Measurements from ENCODE around the gene PFN4.

PFN4 gene

DNA sequence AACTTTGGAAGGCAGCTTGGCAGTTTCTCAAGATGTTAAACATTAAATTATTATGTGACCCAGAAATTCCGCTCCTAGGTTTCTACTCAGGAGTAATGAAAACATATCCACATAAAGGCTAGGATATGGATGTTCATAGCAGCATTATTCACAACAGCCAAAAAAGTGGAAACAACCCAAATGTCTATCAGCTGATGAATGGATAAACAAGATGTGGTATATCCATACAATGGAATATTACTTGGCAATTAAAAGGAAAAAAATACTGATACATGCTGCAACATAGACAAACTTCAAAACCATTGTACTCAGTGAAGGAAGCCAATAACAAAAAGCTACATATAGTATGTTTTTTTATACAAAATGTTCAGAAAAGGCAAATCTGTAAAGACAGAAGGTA lies 39.4 kb upstream of the PFN4 start:
- TF ChIP-seq EGR1 (IDR thresholded peaks at IDR 0.05) (no peak), EP300 (IDR thresholded peaks at IDR 0.05; ENCODE audit: borderline replicate concordance) (no peak), YY1 (IDR thresholded peaks at IDR 0.05; ENCODE audit: low read depth) (no peak), TCF12 (IDR thresholded peaks at IDR 0.05; ENCODE audit: low read depth) (no peak), RAD21 (IDR thresholded peaks at IDR 0.05; ENCODE audit: low read depth) (no peak), ZBTB7A (IDR thresholded peaks at IDR 0.05; ENCODE audit: low read depth) (no peak), TEAD4 (IDR thresholded peaks at IDR 0.05) (no peak), TAF1 (IDR thresholded peaks at IDR 0.05; ENCODE audit: low read depth) (no peak), CREB1 (IDR thresholded peaks at IDR 0.05; ENCODE audit: low read depth) (no peak), CEBPB (IDR thresholded peaks at IDR 0.05) (no peak), NFIC (IDR thresholded peaks at IDR 0.05) (no peak), FOXM1 (IDR thresholded peaks at IDR 0.05; ENCODE audit: borderline replicate concordance, low read depth) (no peak)
- TF ChIP-seq, protein P1, sequence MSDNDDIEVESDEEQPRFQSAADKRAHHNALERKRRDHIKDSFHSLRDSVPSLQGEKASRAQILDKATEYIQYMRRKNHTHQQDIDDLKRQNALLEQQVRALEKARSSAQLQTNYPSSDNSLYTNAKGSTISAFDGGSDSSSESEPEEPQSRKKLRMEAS (IDR thresholded peaks at IDR 0.05), result no peak
- TF ChIP-seq, protein P2, sequence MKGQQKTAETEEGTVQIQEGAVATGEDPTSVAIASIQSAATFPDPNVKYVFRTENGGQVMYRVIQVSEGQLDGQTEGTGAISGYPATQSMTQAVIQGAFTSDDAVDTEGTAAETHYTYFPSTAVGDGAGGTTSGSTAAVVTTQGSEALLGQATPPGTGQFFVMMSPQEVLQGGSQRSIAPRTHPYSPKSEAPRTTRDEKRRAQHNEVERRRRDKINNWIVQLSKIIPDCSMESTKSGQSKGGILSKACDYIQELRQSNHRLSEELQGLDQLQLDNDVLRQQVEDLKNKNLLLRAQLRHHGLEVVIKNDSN (IDR thresholded peaks at IDR 0.05), result no peak
- TF ChIP-seq, protein P3, sequence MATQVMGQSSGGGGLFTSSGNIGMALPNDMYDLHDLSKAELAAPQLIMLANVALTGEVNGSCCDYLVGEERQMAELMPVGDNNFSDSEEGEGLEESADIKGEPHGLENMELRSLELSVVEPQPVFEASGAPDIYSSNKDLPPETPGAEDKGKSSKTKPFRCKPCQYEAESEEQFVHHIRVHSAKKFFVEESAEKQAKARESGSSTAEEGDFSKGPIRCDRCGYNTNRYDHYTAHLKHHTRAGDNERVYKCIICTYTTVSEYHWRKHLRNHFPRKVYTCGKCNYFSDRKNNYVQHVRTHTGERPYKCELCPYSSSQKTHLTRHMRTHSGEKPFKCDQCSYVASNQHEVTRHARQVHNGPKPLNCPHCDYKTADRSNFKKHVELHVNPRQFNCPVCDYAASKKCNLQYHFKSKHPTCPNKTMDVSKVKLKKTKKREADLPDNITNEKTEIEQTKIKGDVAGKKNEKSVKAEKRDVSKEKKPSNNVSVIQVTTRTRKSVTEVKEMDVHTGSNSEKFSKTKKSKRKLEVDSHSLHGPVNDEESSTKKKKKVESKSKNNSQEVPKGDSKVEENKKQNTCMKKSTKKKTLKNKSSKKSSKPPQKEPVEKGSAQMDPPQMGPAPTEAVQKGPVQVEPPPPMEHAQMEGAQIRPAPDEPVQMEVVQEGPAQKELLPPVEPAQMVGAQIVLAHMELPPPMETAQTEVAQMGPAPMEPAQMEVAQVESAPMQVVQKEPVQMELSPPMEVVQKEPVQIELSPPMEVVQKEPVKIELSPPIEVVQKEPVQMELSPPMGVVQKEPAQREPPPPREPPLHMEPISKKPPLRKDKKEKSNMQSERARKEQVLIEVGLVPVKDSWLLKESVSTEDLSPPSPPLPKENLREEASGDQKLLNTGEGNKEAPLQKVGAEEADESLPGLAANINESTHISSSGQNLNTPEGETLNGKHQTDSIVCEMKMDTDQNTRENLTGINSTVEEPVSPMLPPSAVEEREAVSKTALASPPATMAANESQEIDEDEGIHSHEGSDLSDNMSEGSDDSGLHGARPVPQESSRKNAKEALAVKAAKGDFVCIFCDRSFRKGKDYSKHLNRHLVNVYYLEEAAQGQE (IDR thresholded peaks at IDR 0.05; ENCODE audit: low read depth), result no peak

DNA sequence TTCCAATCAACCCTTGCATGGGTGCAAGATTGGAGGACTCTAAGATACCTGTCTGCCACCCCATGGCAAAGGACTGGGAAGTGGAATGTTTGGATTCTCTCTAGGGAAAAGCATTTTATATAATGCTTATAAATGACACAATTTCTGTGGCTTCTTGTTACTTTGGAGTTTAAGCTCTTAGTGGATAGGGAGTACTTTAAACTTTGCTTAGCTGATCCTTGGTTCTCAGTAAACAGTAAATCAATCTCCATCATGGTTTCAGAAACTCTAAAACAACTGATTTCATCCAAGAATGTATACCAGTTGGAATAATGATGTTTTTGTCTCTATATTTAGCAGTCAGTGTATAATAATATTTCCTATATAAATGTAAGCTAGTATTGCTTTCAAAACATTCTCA lies 37.6 kb upstream of the PFN4 start:
- TF ChIP-seq FOXM1 (IDR thresholded peaks at IDR 0.05; ENCODE audit: borderline replicate concordance, low read depth) (no peak), NFIC (IDR thresholded peaks at IDR 0.05) (no peak)
- TF ChIP-seq, protein P3 (IDR thresholded peaks at IDR 0.05; ENCODE audit: low read depth), result no peak

DNA sequence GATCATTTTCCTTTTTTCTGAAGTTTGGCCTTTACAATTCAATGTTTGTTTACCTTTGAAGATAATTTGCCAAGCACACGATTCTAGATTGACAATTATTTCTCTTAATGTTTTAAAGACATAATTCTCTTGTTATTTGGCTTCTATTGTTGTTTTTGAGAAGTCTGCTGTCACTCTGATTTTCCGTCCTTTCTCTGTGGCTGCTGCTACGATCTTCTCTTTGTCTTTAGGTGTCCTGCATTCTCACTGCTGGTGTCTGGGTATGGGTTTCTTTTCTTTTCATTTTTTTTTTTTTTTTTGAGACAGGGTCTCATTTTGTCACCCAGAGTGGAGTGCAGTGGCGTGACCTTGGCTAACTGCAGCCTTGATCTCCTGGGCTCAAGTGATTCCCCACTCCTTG lies 36.6 kb upstream of the PFN4 start:
- TF ChIP-seq, protein P1 (IDR thresholded peaks at IDR 0.05), result no peak
- TF ChIP-seq EGR1 (IDR thresholded peaks at IDR 0.05), result no peak

DNA sequence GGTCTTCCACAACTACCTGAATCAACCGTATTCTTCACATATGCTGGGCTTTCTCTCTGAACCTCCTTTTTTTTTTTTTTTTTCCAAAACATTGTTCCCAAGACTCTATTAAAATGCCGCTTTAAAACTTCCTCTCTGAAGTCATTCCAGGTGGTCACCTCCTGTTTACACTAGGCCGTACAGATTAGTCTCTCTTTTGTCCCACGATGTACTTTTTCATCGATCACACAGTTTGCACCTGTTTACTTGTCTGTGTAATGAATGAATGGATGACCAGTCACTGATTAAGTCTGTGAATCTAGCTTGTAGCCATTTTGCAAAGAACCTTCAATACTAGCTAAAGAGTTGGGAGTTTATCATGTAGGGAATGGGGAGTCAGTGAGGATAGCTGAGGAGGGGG lies 35.0 kb upstream of the PFN4 start:
- no peak for TF ChIP-seq EGR1 (IDR thresholded peaks at IDR 0.05)
- no peak for TF ChIP-seq CEBPB (IDR thresholded peaks at IDR 0.05)
- no peak for TF ChIP-seq FOXM1 (IDR thresholded peaks at IDR 0.05; ENCODE audit: borderline replicate concordance, low read depth)
- no peak for TF ChIP-seq TCF12 (IDR thresholded peaks at IDR 0.05; ENCODE audit: low read depth)
- TF ChIP-seq EP300 (IDR thresholded peaks at IDR 0.05; ENCODE audit: borderline replicate concordance), result no peak
- no peak for TF ChIP-seq NFIC (IDR thresholded peaks at IDR 0.05)
- no peak for TF ChIP-seq ZBTB7A (IDR thresholded peaks at IDR 0.05; ENCODE audit: low read depth)
- TF ChIP-seq, protein P2 (IDR thresholded peaks at IDR 0.05), result no peak
- no peak for TF ChIP-seq YY1 (IDR thresholded peaks at IDR 0.05; ENCODE audit: low read depth)
- TF ChIP-seq TEAD4 (IDR thresholded peaks at IDR 0.05), result no peak
- no peak for TF ChIP-seq CREB1 (IDR thresholded peaks at IDR 0.05; ENCODE audit: low read depth)
- TF ChIP-seq, protein P3 (IDR thresholded peaks at IDR 0.05; ENCODE audit: low read depth), result no peak
- TF ChIP-seq TAF1 (IDR thresholded peaks at IDR 0.05; ENCODE audit: low read depth), result no peak
- TF ChIP-seq, protein P1 (IDR thresholded peaks at IDR 0.05), result no peak

DNA sequence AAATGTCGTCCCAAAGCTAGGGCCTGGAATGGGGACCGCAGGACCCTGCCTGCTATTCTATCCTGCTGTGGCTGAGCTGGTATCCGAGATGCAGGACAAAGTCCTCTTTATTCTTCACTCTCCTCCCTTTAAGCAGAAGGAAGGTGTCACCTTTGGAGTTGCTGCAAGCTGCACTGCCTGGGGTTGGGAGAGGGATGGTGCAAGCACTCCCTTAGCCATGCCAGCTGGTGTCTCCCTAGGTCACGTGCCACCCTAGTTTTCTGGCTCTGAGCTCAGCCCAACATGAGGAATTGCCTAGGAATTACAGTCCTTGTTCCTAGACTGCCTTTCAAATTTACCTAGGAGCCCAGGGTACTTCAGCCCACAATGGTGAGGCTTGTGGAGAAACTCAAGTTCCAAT lies 30.3 kb upstream of the PFN4 start:
- TF ChIP-seq RAD21 (IDR thresholded peaks at IDR 0.05; ENCODE audit: low read depth) (no peak), CREB1 (IDR thresholded peaks at IDR 0.05; ENCODE audit: low read depth) (no peak), ZBTB7A (IDR thresholded peaks at IDR 0.05; ENCODE audit: low read depth) (no peak)

All from Ishikawa (cell line).